ENCODE data around the gene LYRM7.
"Not testable (repeated sequence)": the region's sequence is repeated elsewhere in the genome, so short reads cannot be mapped to it uniquely, and the experiment has no call there.

The LYRM7 gene

DNA sequence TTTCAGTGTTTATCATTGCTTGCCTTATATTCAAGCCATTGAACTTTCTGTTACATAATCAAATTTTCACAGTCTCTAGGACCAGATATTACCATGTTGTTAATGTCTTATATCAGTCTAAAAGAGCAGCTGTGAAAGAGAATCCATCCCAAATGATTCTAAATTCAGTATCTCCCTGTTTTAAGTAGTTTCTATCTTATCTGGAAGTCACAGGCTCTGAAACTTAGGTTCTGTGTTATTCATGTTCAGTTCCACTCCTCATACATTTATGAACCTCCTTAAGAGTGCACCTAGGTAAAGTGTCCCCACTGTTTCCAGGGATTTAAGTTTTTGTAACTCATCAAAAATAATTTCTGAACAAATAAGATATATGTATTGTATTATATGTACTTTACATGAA is 9.7 kb downstream of the LYRM7 start:
- DNase-seq (ENCODE audit: low spot score) = no peak

GRCh38 chr5:131182839-131183238 is 12.1 kb downstream of the LYRM7 start:
- DNase-seq (ENCODE audit: low spot score) = no peak

GRCh38 chr5:131185523-131186104 is 14.9 kb downstream of the LYRM7 start:
- no peak for DNase-seq (ENCODE audit: low spot score)

- no peak for DNase-seq (ENCODE audit: low spot score)
Observed at GRCh38 chr5:131186561-131187256, 16.0 kb downstream of the LYRM7 start.

- DNase-seq (ENCODE audit: low spot score) = no peak
Observed at GRCh38 chr5:131193106-131193505, 22.4 kb downstream of the LYRM7 start.

DNA sequence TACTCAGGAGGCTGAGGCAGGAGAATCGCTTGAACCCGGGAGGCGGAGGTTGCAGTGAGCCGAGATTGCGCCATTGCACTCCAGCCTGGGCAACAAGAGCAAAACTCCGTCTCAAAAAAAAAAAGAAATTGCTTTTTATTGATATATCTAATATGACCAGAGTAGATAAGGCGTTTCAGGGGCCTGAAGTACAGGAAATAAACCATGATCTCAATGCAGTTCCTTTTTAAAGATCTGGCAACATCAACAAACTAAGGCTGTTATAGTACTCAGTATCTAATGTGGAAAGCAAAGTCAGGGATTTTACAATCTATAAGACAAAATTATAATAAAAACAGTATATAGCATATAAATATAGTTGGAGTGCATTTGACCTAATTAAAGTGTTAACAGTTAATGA is 23.2 kb downstream of the LYRM7 start:
- DNase-seq (ENCODE audit: low spot score) = not testable (repeated sequence)

GRCh38 chr5:131194725-131195124 is 24.0 kb downstream of the LYRM7 start:
- no peak for DNase-seq (ENCODE audit: low spot score)

DNA sequence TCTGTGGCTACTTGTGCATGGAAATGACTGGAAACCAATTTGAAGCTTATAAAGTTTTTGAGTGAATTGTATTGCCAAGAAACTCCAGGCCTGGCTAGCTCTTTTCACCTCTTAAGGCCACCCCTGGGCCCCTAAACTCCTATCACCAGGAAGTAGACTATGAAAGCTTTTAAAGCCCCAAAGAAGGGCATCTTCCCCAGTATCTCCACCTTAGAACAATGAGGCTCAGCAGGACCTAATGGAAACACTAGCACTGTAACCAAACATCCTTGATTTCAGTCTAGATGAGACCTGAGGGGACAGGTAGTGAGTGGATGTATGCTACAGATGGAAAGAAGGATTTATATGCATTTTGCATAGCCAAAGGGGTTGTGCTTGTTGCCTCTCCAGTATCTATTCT is 25.0 kb downstream of the LYRM7 start:
- DNase-seq (ENCODE audit: low spot score) = no peak

DNA sequence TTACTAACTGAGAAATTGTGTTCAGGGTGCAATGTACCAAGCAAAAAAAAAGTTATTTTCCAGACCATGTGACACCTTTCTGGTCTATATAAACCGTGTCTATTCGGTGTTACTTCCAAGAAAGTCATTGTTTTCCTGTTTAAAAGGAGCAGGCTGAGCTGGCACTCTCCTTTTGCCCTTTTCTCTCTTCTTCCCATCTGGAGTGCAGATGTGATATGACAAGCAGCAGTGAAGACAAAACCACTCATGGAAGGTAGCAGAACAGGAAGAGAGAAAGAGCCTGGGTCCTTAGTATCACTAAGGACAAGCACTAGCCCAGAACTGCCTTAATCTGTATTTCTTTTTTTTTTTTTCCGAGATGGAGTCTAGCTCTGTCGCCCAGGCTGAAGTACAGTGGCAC is 25.6 kb downstream of the LYRM7 start:
- no peak for DNase-seq (ENCODE audit: low spot score)

GRCh38 chr5:131198625-131199024 is 27.9 kb downstream of the LYRM7 start:
- no peak for DNase-seq (ENCODE audit: low spot score)

DNA sequence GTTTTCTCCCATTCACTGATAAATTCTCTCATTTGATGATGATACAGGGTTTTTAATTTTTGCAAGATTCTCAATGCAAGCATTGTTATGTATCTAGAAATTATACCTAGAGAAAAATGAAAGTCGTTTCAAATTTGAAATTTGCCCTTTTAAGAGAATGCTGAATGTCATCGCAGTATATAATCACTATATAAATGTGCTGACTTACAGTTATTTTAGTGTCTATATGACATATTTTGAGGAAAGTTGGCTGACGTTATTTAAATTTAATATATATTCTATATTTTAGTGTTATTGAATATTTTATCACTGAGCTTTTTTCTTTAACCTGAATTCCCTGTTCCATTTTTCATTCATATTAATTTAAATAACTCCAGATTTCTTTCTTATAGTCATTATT is 29.8 kb downstream of the LYRM7 start:
- no peak for DNase-seq (ENCODE audit: low spot score)

DNA sequence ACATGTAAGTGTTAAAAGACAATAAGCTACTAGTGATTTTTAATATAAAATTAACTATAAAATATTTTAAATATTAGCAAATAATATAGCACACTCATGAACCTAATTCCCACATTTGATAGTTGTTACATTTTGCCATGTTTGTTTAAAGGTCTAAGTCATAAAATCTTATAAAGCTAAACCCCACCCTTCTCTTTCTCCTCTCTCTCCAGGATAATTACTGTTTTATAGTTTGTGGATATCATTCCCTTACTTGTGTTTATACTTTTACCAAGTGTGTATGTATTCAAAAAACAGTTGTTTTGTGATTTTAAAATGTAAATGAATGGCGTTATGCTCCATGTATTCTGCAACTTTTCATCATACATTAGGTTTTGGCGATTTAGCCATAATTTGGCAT is 34.2 kb downstream of the LYRM7 start:
- DNase-seq (ENCODE audit: low spot score) = no peak

- no peak for DNase-seq (ENCODE audit: low spot score)
Observed at GRCh38 chr5:131206061-131206460, 35.3 kb downstream of the LYRM7 start.

- DNase-seq (ENCODE audit: low spot score) = no peak
Observed at GRCh38 chr5:131206772-131207171, 36.0 kb downstream of the LYRM7 start.

DNA sequence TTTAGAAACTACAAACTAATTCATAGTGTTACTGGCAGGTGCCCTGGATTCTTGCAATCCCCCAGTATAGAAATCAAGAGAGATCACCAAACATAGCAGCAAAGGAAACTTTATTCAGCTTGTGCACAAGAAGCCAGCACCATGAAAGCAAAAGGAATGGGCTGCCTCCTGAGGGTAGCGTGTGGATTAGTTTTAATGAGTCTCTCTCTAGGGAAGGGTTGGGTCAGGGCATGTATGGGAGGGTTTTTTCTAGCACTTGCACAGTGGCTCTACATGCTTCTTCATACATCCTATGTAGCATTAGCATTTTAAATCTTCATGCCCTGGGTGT is 38.4 kb downstream of the LYRM7 start:
- DNase-seq (ENCODE audit: low spot score) = no peak

- DNase-seq (ENCODE audit: low spot score) = no peak
Observed at GRCh38 chr5:131209506-131210150, 38.9 kb downstream of the LYRM7 start.

- DNase-seq (ENCODE audit: low spot score) = no peak
Observed at GRCh38 chr5:131210151-131210510, 39.4 kb downstream of the LYRM7 start.

- DNase-seq (ENCODE audit: low spot score) = no peak
Observed at GRCh38 chr5:131211669-131212068, 40.9 kb downstream of the LYRM7 start.

- DNase-seq (ENCODE audit: low spot score) = no peak
Observed at GRCh38 chr5:131212471-131213021, 41.8 kb downstream of the LYRM7 start.

DNA sequence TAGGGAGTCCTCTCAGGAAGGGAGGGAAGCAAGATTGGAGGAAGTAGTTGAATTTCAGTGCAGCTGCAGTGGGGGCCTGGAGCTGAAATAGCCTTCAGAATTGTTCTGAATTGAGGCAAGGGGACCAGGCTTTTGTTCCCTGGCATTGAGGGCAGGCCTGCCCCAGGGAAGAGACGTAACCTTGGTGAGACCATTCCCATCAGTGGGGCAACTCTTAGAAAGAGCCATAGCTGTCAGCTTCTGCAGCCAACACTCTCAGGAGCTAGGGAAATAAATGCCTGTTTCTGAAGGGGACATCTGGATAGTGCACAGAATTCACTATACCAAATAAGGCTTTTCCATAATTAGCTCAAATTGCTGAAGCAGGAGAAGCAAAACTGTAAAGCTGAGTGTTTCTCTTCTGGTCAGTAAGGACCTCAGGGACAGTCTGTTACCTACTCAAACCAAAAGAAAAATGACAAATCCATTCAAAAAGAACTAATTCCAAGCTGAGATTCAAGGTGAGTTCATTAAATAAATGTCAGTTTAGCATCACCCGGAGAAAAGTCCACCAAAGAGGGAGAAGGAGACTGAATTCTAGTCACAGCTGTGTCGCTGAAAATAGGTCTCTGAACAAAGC is 44.0 kb downstream of the LYRM7 start:
- no peak for DNase-seq (ENCODE audit: low spot score)

- DNase-seq (ENCODE audit: low spot score) = no peak
Observed at GRCh38 chr5:131217791-131218190, 47.0 kb downstream of the LYRM7 start.

DNA sequence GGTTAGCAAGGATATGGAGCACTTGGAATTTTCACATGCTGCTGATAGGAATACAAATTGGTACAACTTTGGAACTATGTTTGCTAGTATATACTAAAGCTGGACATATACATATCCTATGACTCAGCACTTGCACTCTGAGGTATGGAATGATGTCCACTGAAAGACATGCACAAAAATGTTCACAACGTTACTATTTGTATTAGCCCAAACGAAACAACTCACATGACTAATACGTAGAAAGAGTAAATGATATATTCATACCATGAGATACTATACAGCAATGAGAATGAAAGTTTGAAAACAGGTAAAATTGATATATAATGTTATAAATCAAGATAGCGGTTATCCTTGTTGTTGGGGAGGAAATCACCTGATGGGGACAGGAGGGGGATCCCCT is 47.6 kb downstream of the LYRM7 start:
- no peak for DNase-seq (ENCODE audit: low spot score)

- DNase-seq (ENCODE audit: low spot score) = no peak
Observed at GRCh38 chr5:131220566-131220965, 49.8 kb downstream of the LYRM7 start.
